Left ventricle myocardium inferior (tissue), 1 donor: Measurements from ENCODE around the gene ERCC4. TPM values are rescaled to one million over a fixed set of nuclear protein-coding genes. Genes with fewer than 3 reads are reported as not detected.
"Not testable (repeated sequence)": the region's sequence is repeated elsewhere in the genome, so short reads cannot be mapped to it uniquely, and the experiment has no call there.

ENCODE experiments used
- DNase-seq: peaks from one replicate; pipeline ENCODE4 v3.0.0-alpha.2; 2020
- H3K27ac ChIP-seq: fragments of 200-600 bp; replicated peaks from 2 replicates; pipeline ENCODE4 v1.8.0; 2021
- H3K27me3 ChIP-seq: fragments of 200-600 bp; 2 replicates; pipeline ENCODE4 v1.8.0; 2021; ENCODE audit warnings: low read depth
- H3K36me3 ChIP-seq: fragments of 200-600 bp; 2 replicates; pipeline ENCODE4 v1.8.0; 2021
- H3K4me1 ChIP-seq: fragments of 200-600 bp; 2 replicates; pipeline ENCODE4 v1.8.0; 2021
- H3K4me3 ChIP-seq: fragments of 200-600 bp; 2 replicates; pipeline ENCODE4 v1.8.0; 2021; ENCODE audit warnings: mild to moderate bottlenecking, moderate library complexity
- H3K9me3 ChIP-seq: fragments of 200-600 bp; replicated peaks from 2 replicates; pipeline ENCODE4 v1.8.0; 2021
- intact Hi-C: fragments of 100-400 bp; cut with micrococcal nuclease; formaldehyde crosslinking; loops from one replicate; pipeline ENCODE4 v1.11.0; 2022
- total RNA-seq: library from RNA; stranded (reverse); fragmentation: NEBNext Ultra II Directional; extraction: Animal tissue kit (Norgen Biotek cat#: 25700); gene quantifications from one replicate; pipeline ENCODE4 v1.2.1, GENCODE V29; 2021
- TF ChIP-seq, protein P1 (sequence below): fragments of 200-600 bp; IDR thresholded peaks from 2 replicates; pipeline ENCODE4 v1.8.0; 2021; ENCODE audit warnings: antibody characterized with exemption, mild to moderate bottlenecking, borderline replicate concordance
- donor health status: DM: no; HTN: yes; CAD: no; lungs with severe emphysema.

Gene ERCC4
- total RNA-seq, 1 donor from 2014 or later = 8.2 TPM

DNA sequence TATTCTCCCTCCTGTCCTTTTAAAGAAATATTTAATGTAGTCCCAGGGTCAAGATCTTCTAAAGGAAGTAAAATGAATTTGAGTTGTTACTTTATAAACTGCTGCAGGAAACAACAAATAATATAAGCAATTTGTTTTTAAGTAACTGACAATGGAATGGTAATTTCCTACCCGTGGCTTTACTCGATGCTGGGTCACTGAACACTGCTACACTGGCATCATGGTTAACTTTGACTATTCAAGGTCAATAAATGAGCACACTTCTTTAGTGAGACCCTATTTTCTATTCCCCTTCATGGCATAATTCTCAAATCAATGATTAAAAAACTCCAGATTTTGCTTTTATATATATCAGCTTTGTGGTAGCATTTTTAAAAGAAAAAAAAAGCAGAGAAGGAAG lies 22.1 kb upstream of the ERCC4 start:
- Histone ChIP-seq H3K4me1 (peaks cover 18% of the 10 kb centered on the region), H3K9me3 (peaks cover 19% of the 10 kb centered on the region), H3K27me3 (no peaks in the 10 kb centered on the region), H3K36me3 (no peaks in the 10 kb centered on the region), H3K27ac (peak overlapping the region; percentile 63), H3K4me3 (no peak overlapping the region)
- TF ChIP-seq, protein P1, sequence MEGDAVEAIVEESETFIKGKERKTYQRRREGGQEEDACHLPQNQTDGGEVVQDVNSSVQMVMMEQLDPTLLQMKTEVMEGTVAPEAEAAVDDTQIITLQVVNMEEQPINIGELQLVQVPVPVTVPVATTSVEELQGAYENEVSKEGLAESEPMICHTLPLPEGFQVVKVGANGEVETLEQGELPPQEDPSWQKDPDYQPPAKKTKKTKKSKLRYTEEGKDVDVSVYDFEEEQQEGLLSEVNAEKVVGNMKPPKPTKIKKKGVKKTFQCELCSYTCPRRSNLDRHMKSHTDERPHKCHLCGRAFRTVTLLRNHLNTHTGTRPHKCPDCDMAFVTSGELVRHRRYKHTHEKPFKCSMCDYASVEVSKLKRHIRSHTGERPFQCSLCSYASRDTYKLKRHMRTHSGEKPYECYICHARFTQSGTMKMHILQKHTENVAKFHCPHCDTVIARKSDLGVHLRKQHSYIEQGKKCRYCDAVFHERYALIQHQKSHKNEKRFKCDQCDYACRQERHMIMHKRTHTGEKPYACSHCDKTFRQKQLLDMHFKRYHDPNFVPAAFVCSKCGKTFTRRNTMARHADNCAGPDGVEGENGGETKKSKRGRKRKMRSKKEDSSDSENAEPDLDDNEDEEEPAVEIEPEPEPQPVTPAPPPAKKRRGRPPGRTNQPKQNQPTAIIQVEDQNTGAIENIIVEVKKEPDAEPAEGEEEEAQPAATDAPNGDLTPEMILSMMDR = no peak
- intact Hi-C loops = no loop called here
- DNase-seq = no peak

GRCh38 chr16:13898233-13898632 lies 21.7 kb upstream of the ERCC4 start:
- TF ChIP-seq, protein P1 = no peak
- no peaks in the 10 kb centered on the region for H3K36me3 ChIP-seq
- peaks cover 19% of the 10 kb centered on the region for H3K9me3 ChIP-seq
- peaks cover 18% of the 10 kb centered on the region for H3K4me1 ChIP-seq
- H3K27ac ChIP-seq = peak overlapping the region; percentile 63
- H3K4me3 ChIP-seq = no peak overlapping the region
- intact Hi-C loops = no loop called here
- no peak for DNase-seq
- no peaks in the 10 kb centered on the region for H3K27me3 ChIP-seq

- no peak for DNase-seq
- TF ChIP-seq, protein P1 = no peak
- Histone ChIP-seq H3K27ac (no peak overlapping the region), H3K4me1 (peaks cover 18% of the 10 kb centered on the region), H3K36me3 (no peaks in the 10 kb centered on the region), H3K27me3 (no peaks in the 10 kb centered on the region), H3K4me3 (no peak overlapping the region), H3K9me3 (peaks cover 9% of the 10 kb centered on the region)
- intact Hi-C loops = no loop called here
Measured at GRCh38 chr16:13902052-13902451, 17.9 kb upstream of the ERCC4 start.

DNA sequence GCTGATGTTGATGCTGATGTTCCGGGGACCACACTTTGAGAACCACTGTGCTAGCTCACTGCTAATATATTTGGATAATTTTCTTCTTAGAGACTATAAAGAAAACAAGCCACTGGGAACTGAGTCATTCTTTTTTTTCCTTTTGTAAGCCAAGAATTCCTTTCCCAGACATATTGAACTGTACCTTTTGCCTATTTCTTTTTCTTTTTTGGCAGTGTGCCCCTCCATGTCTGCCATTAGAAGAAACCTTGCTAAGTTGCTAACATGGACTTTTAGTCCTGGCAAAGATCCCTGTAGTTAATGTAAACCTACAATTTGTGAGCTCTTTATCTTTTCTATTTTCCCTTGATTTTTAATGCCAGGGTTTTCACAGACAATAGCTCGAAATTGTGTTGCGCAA lies 17.3 kb upstream of the ERCC4 start:
- peaks cover 8% of the 10 kb centered on the region for H3K9me3 ChIP-seq
- H3K36me3 ChIP-seq = no peaks in the 10 kb centered on the region
- H3K27me3 ChIP-seq = no peaks in the 10 kb centered on the region
- intact Hi-C loops = no loop called here
- TF ChIP-seq, protein P1 = no peak
- no peak for DNase-seq
- no peak overlapping the region for H3K4me3 ChIP-seq
- peaks cover 18% of the 10 kb centered on the region for H3K4me1 ChIP-seq
- H3K27ac ChIP-seq = no peak overlapping the region

- Histone ChIP-seq H3K4me3 (no peak overlapping the region), H3K9me3 (peaks cover 8% of the 10 kb centered on the region), H3K4me1 (peaks cover 4% of the 10 kb centered on the region), H3K27me3 (peaks cover 8% of the 10 kb centered on the region), H3K27ac (no peak overlapping the region), H3K36me3 (no peaks in the 10 kb centered on the region)
- intact Hi-C loops = no loop called here
- TF ChIP-seq, protein P1 = no peak
- DNase-seq = no peak
Measured at GRCh38 chr16:13904179-13904691, 15.7 kb upstream of the ERCC4 start.

DNA sequence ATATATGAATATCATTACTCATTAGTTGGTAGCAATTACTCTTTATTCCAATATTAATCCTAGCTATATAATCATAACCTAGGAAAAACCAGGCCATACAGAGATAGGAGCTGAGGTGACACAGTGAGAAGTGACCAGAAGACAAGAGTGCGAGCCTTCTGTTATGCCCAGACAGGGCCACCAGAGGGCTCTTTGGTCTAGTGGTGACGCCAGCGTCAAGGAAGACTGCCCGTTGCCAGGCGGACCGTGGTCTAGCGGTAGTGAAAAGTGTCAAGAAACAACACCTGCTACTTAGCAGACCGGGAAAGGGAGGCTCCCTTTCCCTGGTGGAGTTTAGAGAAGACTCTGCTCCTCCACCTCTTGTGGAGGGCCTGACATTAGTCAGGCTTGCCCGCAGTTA lies 15.1 kb upstream of the ERCC4 start:
- H3K27me3 ChIP-seq, H3K9me3 ChIP-seq, intact Hi-C loops, H3K4me3 ChIP-seq, H3K36me3 ChIP-seq, H3K27ac ChIP-seq, H3K4me1 ChIP-seq: not testable (repeated sequence)
- TF ChIP-seq, protein P1 = peak; percentile 51
- peak; percentile 31 for DNase-seq
